ENCODE data around the gene LRRC45. TPM values are rescaled to one million over a fixed set of nuclear protein-coding genes. Genes with fewer than 3 reads are reported as not detected.

The LRRC45 gene
- total RNA-seq, 1 donor from 2014 or later: 29.4 TPM

GRCh38 chr17:82063424-82064415, 40.6 kb downstream of the LRRC45 start:
- DNase-seq (ENCODE audit: extremely low spot score, unreplicated experiment): no peak
- no peaks in the 10 kb centered on the region for H3K27me3 Mint-ChIP-seq
- H3K36me3 Mint-ChIP-seq: no peaks in the 10 kb centered on the region
- H3K4me3 Mint-ChIP-seq: peak overlapping the region; percentile 75
- no peaks in the 10 kb centered on the region for H3K9me3 Mint-ChIP-seq
- TF ChIP-seq CTCF (conservative IDR thresholded peaks at IDR 0.05): no peak
- H3K27ac Mint-ChIP-seq: no peak overlapping the region
- H3K4me1 Mint-ChIP-seq (ENCODE audit: unreplicated experiment): no peaks in the 10 kb centered on the region

- no peak for TF ChIP-seq CTCF (conservative IDR thresholded peaks at IDR 0.05)
- no peaks in the 10 kb centered on the region for H3K9me3 Mint-ChIP-seq
- peak overlapping the region; percentile 75 for H3K4me3 Mint-ChIP-seq
- no peaks in the 10 kb centered on the region for H3K4me1 Mint-ChIP-seq (ENCODE audit: unreplicated experiment)
- no peaks in the 10 kb centered on the region for H3K27me3 Mint-ChIP-seq
- DNase-seq (ENCODE audit: extremely low spot score, unreplicated experiment): no peak
- H3K27ac Mint-ChIP-seq: no peak overlapping the region
- H3K36me3 Mint-ChIP-seq: no peaks in the 10 kb centered on the region
Observed at GRCh38 chr17:82064433-82065192, 41.5 kb downstream of the LRRC45 start.

GRCh38 chr17:82065193-82065637, 42.1 kb downstream of the LRRC45 start:
- Mint-ChIP-seq H3K4me1 (ENCODE audit: unreplicated experiment) (no peaks in the 10 kb centered on the region), H3K4me3 (peak overlapping the region; percentile 75), H3K9me3 (no peaks in the 10 kb centered on the region), H3K27me3 (no peaks in the 10 kb centered on the region), H3K27ac (no peak overlapping the region), H3K36me3 (no peaks in the 10 kb centered on the region)
- no peak for DNase-seq (ENCODE audit: extremely low spot score, unreplicated experiment)
- TF ChIP-seq CTCF (conservative IDR thresholded peaks at IDR 0.05): no peak

- no peaks in the 10 kb centered on the region for H3K36me3 Mint-ChIP-seq
- H3K9me3 Mint-ChIP-seq: no peaks in the 10 kb centered on the region
- no peak for TF ChIP-seq CTCF (conservative IDR thresholded peaks at IDR 0.05)
- peak within 1 kb of the TSS; percentile 88 for H3K4me3 Mint-ChIP-seq
- no peak for DNase-seq (ENCODE audit: extremely low spot score, unreplicated experiment)
- no peaks in the 10 kb centered on the region for H3K27me3 Mint-ChIP-seq
- peak within 1 kb of the TSS; percentile 70 for H3K27ac Mint-ChIP-seq
- H3K4me1 Mint-ChIP-seq (ENCODE audit: unreplicated experiment): no peaks in the 10 kb centered on the region
Observed at GRCh38 chr17:82065638-82066303, 42.7 kb downstream of the LRRC45 start, which contains the start of gene DUS1L. Gene DUS1L, minus strand, starts transcription at chr17:82065804. Its CDS starts 745 bp downstream, at chr17:82065059.

- Mint-ChIP-seq H3K27me3 (peaks cover 15% of the 10 kb centered on the region), H3K4me3 (no peak overlapping the region), H3K4me1 (ENCODE audit: unreplicated experiment) (no peaks in the 10 kb centered on the region)
Observed at GRCh38 chr17:82070611-82071010, 47.5 kb downstream of the LRRC45 start.

More at GRCh38 chr17:82070611-82071010, 47.5 kb downstream of the LRRC45 start:
- H3K9me3 Mint-ChIP-seq: no peaks in the 10 kb centered on the region
- DNase-seq (ENCODE audit: extremely low spot score, unreplicated experiment): no peak
- no peak for TF ChIP-seq CTCF (conservative IDR thresholded peaks at IDR 0.05)
- H3K27ac Mint-ChIP-seq: no peak overlapping the region
- H3K36me3 Mint-ChIP-seq: no peaks in the 10 kb centered on the region
